GM12872 (cell line): Measurements from ENCODE around the gene KITLG.

Source experiments
- CTCF ChIP-seq: IDR thresholded peaks from 3 replicates; pipeline ENCODE4 v1.5.1; 2011; ENCODE audit warnings: low read depth, mild to moderate bottlenecking, low read length, moderate library complexity; ENCODE audit not compliant: insufficient read depth

The KITLG gene

DNA sequence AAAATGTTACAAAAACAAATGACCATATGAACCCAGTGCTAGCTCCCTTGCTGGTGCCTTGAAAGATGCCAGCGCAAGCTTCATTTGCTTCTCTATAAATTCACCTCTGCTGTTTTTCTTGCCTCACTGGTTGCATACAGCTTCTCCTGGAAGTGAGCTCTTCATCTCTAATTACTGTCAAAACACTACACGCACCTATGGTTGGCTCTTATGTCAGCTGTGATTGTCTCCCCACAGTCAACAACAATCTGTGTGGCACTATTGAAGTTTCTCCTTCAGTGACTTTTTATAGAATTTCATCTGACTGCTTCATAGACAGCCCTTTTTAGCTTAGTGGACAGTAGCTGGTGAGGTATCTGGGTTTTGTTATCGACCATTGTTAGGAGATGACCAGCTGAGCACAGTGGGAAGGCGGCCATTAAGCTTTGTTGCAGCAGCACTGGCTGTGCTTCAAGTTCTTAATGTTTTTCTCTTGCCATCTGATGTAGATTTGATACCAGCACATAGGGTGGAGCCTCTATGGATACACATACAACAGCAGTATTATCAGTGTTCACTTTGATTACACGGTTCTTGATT is 131.8 kb downstream of the KITLG start:
- no peak for TF ChIP-seq CTCF

DNA sequence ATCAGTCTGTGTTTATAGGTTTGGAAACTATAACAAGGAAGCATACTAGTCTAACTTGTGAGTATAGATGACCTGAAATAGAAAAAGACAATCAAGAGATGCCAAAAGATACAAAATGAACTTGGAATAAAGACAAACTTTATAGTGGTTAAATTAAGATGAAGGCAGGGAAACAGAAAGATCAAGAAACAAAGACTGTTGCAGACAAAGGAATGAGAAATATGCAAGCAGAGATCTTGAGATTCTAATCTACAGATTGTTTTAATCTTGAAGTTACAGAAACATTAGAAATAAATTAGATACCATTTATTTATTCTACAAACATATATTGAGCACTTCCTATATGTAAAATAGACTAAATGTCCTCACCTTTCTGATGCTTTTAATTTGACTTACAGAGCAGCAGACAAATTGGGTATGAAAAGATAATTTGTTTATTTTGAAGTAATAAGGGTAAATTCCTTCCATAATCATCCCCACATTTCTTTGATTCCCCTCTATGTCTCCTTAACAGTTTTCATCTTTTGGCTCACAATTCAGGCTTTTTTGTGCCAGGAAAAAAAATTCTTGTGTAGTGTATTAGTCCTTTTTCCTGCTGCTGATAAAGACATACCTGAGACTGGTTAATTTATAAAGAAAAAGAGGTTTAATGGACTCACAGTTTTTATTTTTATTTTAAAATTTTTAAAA is 134.4 kb downstream of the KITLG start:
- no peak for TF ChIP-seq CTCF

DNA sequence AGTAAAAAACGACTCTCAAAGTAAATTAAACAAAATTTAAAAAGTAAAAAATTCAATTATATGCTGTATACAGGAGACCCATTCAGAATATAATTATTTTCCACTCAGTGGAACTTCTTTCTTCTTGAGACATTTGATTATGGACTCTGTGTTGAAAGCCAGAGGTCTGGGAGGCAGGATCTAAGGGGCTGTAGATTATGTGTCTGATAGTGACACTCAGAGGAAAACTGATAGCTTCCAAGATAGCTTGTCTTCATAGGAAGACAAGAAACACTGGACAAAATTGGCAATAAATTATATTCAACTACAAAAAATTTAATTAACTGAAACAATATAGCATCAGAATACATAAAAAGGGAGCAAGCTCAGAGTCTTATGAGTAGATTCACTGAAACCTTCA is 135.8 kb downstream of the KITLG start:
- TF ChIP-seq CTCF = no peak
